ENCODE data around the gene TMTC2. TPM values are rescaled to one million over a fixed set of nuclear protein-coding genes. Genes with fewer than 3 reads are reported as not detected.

TMTC2 gene
- total and polyA plus RNA-seq, 10 of the 15 experiments (the other 5 are each of a cell fraction or from before 2014, with no cell fraction given): 0.14 to 9.7 (median 1.2) TPM

- in situ Hi-C loops (cut with MboI) (no loop called here), intact Hi-C loops (cut with micrococcal nuclease; ENCODE audit: unreplicated experiment) (no loop called here)
- SMC1A ChIA-PET (ENCODE audit: uncharacterized antibody, unreplicated experiment): interaction anchor here (0.9 to 2.0 kb wide), 2 partner anchors 10 to 319 kb away, joined by 3 to 6 read pairs; no protein-coding TSS in a partner anchor
- Histone ChIP-seq H3K4me3 (no peak overlapping the region), H3K9me3 (replicated peaks; ENCODE audit: control insufficient read depth, insufficient read depth, low read length) (no peaks in the 10 kb centered on the region), H3K36me3 (ENCODE audit: control insufficient read depth in 2 of 2, insufficient read depth in 2 of 2, low read length in 1 of 2) (no peaks in the 10 kb centered on the region; a peak in 1 of 4 replicates), H3K4me1 (ENCODE audit: control insufficient read depth, insufficient read depth, low read length) (no peaks in the 10 kb centered on the region), H4K20me1 (ENCODE audit: control insufficient read depth, insufficient read depth) (no peaks in the 10 kb centered on the region), H3K9ac (ENCODE audit: control insufficient read depth, insufficient read depth, low read length) (no peak overlapping the region), H3K27me3 (replicated peaks in 1 of 2; ENCODE audit: control insufficient read depth in 2 of 2, insufficient read depth in 2 of 2, low read length in 1 of 2) (no peaks in the 10 kb centered on the region), H3K4me2 (ENCODE audit: control insufficient read depth, insufficient read depth) (no peak overlapping the region), H3K79me2 (ENCODE audit: control insufficient read depth, insufficient read depth, low read length) (no peaks in the 10 kb centered on the region), H2AFZ (ENCODE audit: control insufficient read depth, low read depth, low read length) (no peak overlapping the region), H3K27ac (ENCODE audit: control insufficient read depth, insufficient read depth) (no peak overlapping the region)
- no peak for DNase-seq (ENCODE audit: low read depth, low spot score)
- CTCF ChIA-PET: interaction anchor here (1.0 to 1.3 kb wide), 2 partner anchors 9 to 81 kb away, joined by 3 read pairs; no protein-coding TSS in a partner anchor
- ATAC-seq: no peak
- TF ChIP-seq EED (IDR thresholded peaks at IDR 0.05; ENCODE audit: low read depth): no peak
- no peak for TF ChIP-seq POU2F2 (IDR thresholded peaks at IDR 0.05; ENCODE audit: borderline replicate concordance, low read depth, low read length)
- no peak for TF ChIP-seq GABPA (IDR thresholded peaks at IDR 0.05; ENCODE audit: low read depth)
- TF ChIP-seq SPI1 (IDR thresholded peaks at IDR 0.05; ENCODE audit: borderline replicate concordance, insufficient read depth, low read depth, low read length): no peak
- no peak for TF ChIP-seq MAX (IDR thresholded peaks at IDR 0.05; ENCODE audit: low read depth, low read length)
- TF ChIP-seq NFYB (IDR thresholded peaks at IDR 0.05; ENCODE audit: insufficient read depth, low read depth, low read length): no peak
- TF ChIP-seq CBX3 (IDR thresholded peaks at IDR 0.05; ENCODE audit: borderline replicate concordance, low read depth): no peak
- TF ChIP-seq RCOR1 (conservative IDR thresholded peaks at IDR 0.05; ENCODE audit: low read depth, low read length): no peak
- TF ChIP-seq NFYA (IDR thresholded peaks at IDR 0.05; ENCODE audit: borderline replicate concordance, low read depth, low read length): no peak
- TF ChIP-seq POLR2A (IDR thresholded peaks at IDR 0.05; ENCODE audit: low read depth, low read length): no peak
- TF ChIP-seq, protein P1, sequence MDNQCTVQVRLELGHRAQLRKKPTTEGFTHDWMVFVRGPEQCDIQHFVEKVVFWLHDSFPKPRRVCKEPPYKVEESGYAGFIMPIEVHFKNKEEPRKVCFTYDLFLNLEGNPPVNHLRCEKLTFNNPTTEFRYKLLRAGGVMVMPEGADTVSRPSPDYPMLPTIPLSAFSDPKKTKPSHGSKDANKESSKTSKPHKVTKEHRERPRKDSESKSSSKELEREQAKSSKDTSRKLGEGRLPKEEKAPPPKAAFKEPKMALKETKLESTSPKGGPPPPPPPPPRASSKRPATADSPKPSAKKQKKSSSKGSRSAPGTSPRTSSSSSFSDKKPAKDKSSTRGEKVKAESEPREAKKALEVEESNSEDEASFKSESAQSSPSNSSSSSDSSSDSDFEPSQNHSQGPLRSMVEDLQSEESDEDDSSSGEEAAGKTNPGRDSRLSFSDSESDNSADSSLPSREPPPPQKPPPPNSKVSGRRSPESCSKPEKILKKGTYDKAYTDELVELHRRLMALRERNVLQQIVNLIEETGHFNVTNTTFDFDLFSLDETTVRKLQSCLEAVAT (IDR thresholded peaks at IDR 0.05): no peak
- no peak for FAIRE-seq
- 95% methylated on average over 1 of the region's 1 CpG for WGBS (ENCODE audit: insufficient coverage, insufficient replicate concordance, low lambda C conversion rate, missing lambda C conversion rate)
- POLR2A ChIA-PET: no interaction called here
- no TSS peak for BruUV-seq (replicated peaks)
- RAD21 ChIA-PET (ENCODE audit: unreplicated experiment): no interaction called here
Observed at GRCh38 chr12:82757656-82758055, 71.0 kb downstream of the TMTC2 start.

All from GM12878 (cell line).